GM19240 (cell line): ENCODE measurements around the gene C11orf16.
"Not testable (repeated sequence)": the region's sequence is repeated elsewhere in the genome, so short reads cannot be mapped to it uniquely, and the experiment has no call there.

ENCODE experiments used
- DNase-seq: peaks from one replicate; pipeline ENCODE4 v3.0.0; 2011; ENCODE audit warnings: low spot score; ENCODE audit not compliant: insufficient read length

C11orf16 gene

GRCh38 chr11:8899119-8899753 is 33.5 kb downstream of the C11orf16 start:
- DNase-seq: no peak

- DNase-seq: not testable (repeated sequence)
Observed at GRCh38 chr11:8891185-8891584, 41.6 kb downstream of the C11orf16 start.

- DNase-seq: no peak
Observed at GRCh38 chr11:8886322-8886721, 46.4 kb downstream of the C11orf16 start.

GRCh38 chr11:8881585-8881984 is 51.2 kb downstream of the C11orf16 start:
- DNase-seq: not testable (repeated sequence)

GRCh38 chr11:8878771-8879170 is 54.0 kb downstream of the C11orf16 start:
- DNase-seq: no peak

GRCh38 chr11:8873741-8874405 is 58.9 kb downstream of the C11orf16 start:
- DNase-seq: no peak

- DNase-seq: no peak
Observed at GRCh38 chr11:8871962-8872361, 60.8 kb downstream of the C11orf16 start.

- DNase-seq: no peak
Observed at GRCh38 chr11:8871171-8871775, 61.5 kb downstream of the C11orf16 start.

- peak; percentile 6 for DNase-seq
Observed at GRCh38 chr11:8870411-8871170, 62.2 kb downstream of the C11orf16 start.
